GM23338 (cell line): ENCODE results near the gene SOX13. TPM values are rescaled to one million over a fixed set of nuclear protein-coding genes. Genes with fewer than 3 reads are reported as not detected.

Experiments used
- ATAC-seq: fragments of 200-7000 bp; cut with Tn5 transposase; 3 replicates; pipeline ENCODE4 v1.9.1; 2020
- DNase-seq: peaks from one replicate; pipeline ENCODE4 v3.0.0-alpha.2; 2015; ENCODE audit warnings: low spot score
- H2AFZ ChIP-seq: fragments of 200-600 bp; sonication (generic); 2 replicates; pipeline ENCODE4 v1.8.0; 2016; ENCODE audit warnings: antibody characterized with exemption, mild to moderate bottlenecking, moderate library complexity
- H3F3A ChIP-seq: fragments of 200-600 bp; sonication (generic); replicated peaks from 2 replicates; pipeline ENCODE4 v1.8.0; 2017; ENCODE audit warnings: antibody characterized with exemption, mixed run types, low read depth
- H3K27ac ChIP-seq: fragments of 200-600 bp; sonication (generic); 2 replicates; pipeline ENCODE4 v1.6.1; 2016; ENCODE audit warnings: low read depth
- H3K27me3 ChIP-seq: fragments of 200-600 bp; sonication (generic); 2 replicates; pipeline ENCODE4 v1.8.0; 2016; ENCODE audit warnings: mild to moderate bottlenecking, mixed run types, moderate library complexity; ENCODE audit not compliant: insufficient read depth
- H3K36me3 ChIP-seq: fragments of 200-600 bp; sonication (generic); 2 replicates; pipeline ENCODE4 v1.8.0; 2016; ENCODE audit warnings: mild to moderate bottlenecking; ENCODE audit not compliant: insufficient read depth
- H3K4me1 ChIP-seq: fragments of 200-600 bp; sonication (generic); 2 replicates; pipeline ENCODE4 v1.8.0; 2016; ENCODE audit warnings: mild to moderate bottlenecking, moderate library complexity; ENCODE audit not compliant: insufficient read depth
- H3K4me2 ChIP-seq: fragments of 200-600 bp; sonication (generic); 2 replicates; pipeline ENCODE4 v1.7.1; 2017; ENCODE audit warnings: mixed run types
- H3K4me3 ChIP-seq: fragments of 200-600 bp; sonication (generic); 2 replicates; pipeline ENCODE4 v1.6.1; 2016; ENCODE audit warnings: mixed run types
- H3K79me2 ChIP-seq: fragments of 200-600 bp; sonication (generic); replicated peaks from 2 replicates; pipeline ENCODE4 v1.8.0; 2017; ENCODE audit warnings: mild to moderate bottlenecking; ENCODE audit not compliant: insufficient read depth
- H3K9me2 ChIP-seq: fragments of 200-600 bp; sonication (generic); 2 replicates; pipeline ENCODE4 v1.8.0; 2017; ENCODE audit not compliant: insufficient read depth
- H4K20me1 ChIP-seq: fragments of 200-600 bp; sonication (generic); replicated peaks from 2 replicates; pipeline ENCODE4 v1.8.0; 2017; ENCODE audit warnings: mild to moderate bottlenecking; ENCODE audit not compliant: insufficient read depth
- H3K27ac Mint-ChIP-seq: 2 replicates; pipeline ENCODE4 v1.8.0; 2020; ENCODE audit warnings: inconsistent platforms, mild to moderate bottlenecking, moderate library complexity, mixed read lengths
- H3K27me3 Mint-ChIP-seq: 3 replicates; pipeline ENCODE4 v1.8.0; 2022; ENCODE audit warnings: low read depth, mild to moderate bottlenecking, moderate library complexity, mixed read lengths, inconsistent platforms; ENCODE audit not compliant: insufficient read depth, poor library complexity
- H3K36me3 Mint-ChIP-seq: 3 replicates; pipeline ENCODE4 v1.8.0; 2021; ENCODE audit warnings: low read depth, mild to moderate bottlenecking, inconsistent platforms, moderate library complexity, mixed read lengths
- H3K4me1 Mint-ChIP-seq: 3 replicates; pipeline ENCODE4 v1.8.0; 2020; ENCODE audit warnings: mild to moderate bottlenecking, inconsistent platforms, mixed read lengths
- H3K4me3 Mint-ChIP-seq: 3 replicates; pipeline ENCODE4 v1.8.0; 2021; ENCODE audit warnings: moderate library complexity, mild to moderate bottlenecking, inconsistent platforms, mixed read lengths
- H3K9me3 Mint-ChIP-seq: 3 replicates; pipeline ENCODE4 v1.8.0; 2020; ENCODE audit warnings: moderate library complexity, mild to moderate bottlenecking, inconsistent platforms, mixed read lengths
- CREB1 ChIP-seq: fragments of 250-450 bp; sonication (Bioruptor Pico); IDR thresholded peaks from 2 replicates; pipeline ENCODE4 v1.5.0; 2020; ENCODE audit warnings: low read depth, mild to moderate bottlenecking, moderate library complexity
- CTCF ChIP-seq, 2 experiments: fragments of 200-600 bp in 1 of 2; sonication (generic) in 1 of 2; conservative IDR thresholded peaks; 2 replicates each; pipeline versions ENCODE4 v1.5.1 to v1.6.1; 2016 to 2017; ENCODE audit warnings: antibody characterized with exemption in 2 of 2, low read depth in 2 of 2, mild to moderate bottlenecking in 2 of 2, moderate library complexity in 1 of 2
- ETS1 ChIP-seq: IDR thresholded peaks from 2 replicates; pipeline ENCODE4 v1.6.1; 2016; ENCODE audit warnings: antibody characterized with exemption
- NANOG ChIP-seq: IDR thresholded peaks from 2 replicates; pipeline ENCODE4 v1.6.1; 2016; ENCODE audit warnings: antibody characterized with exemption, borderline replicate concordance
- REST ChIP-seq: IDR thresholded peaks from one replicate; pipeline ENCODE4 v1.6.1; 2018; ENCODE audit warnings: antibody characterized with exemption; ENCODE audit not compliant: unreplicated experiment
- STAT1 ChIP-seq: IDR thresholded peaks from one replicate; pipeline ENCODE4 v1.6.1; 2016; ENCODE audit warnings: antibody characterized with exemption; ENCODE audit not compliant: unreplicated experiment
- ZNF114 ChIP-seq: fragments of 250-450 bp; sonication (Bioruptor Pico); IDR thresholded peaks from 2 replicates; pipeline ENCODE4 v1.5.0; 2020; ENCODE audit warnings: mild to moderate bottlenecking, moderate library complexity
- ZNF331 ChIP-seq: fragments of 250-450 bp; sonication (Bioruptor Pico); IDR thresholded peaks from 2 replicates; pipeline ENCODE4 v1.5.0; 2020; ENCODE audit warnings: low read depth, mild to moderate bottlenecking, moderate library complexity
- polyA plus RNA-seq: library from polyadenylated mRNA; unstranded; fragments of >200 nt; fragmentation: Nextera tagmentation; extraction: Ambion mirVana; gene quantifications from 2 replicates; pipeline ENCODE4 v1.2.1, GENCODE V29; 2016
- total RNA-seq: library from RNA; depleted of rRNA; stranded (reverse); fragments of >200 nt; shearing (Covaris generic); gene quantifications from 2 replicates; pipeline ENCODE4 v1.2.3, GENCODE V29; 2014

Gene SOX13
- total and polyA plus RNA-seq, 2 experiments from 2014 or later: 28.6 to 123 TPM

- TF ChIP-seq CTCF (conservative IDR thresholded peaks at IDR 0.05; ENCODE audit: low read depth in 2 of 2) (no peak), CREB1 (no peak), NANOG (no peak), STAT1 (no peak)
Measured at GRCh38 chr1:204170494-204171155, 97.7 kb downstream of the SOX13 start (continued).

GRCh38 chr1:204171751-204172178, 98.8 kb downstream of the SOX13 start:
- 0 out of 2 replicates have a peak, but pooled peaks cover 5% of the 10 kb centered on the region for H3K9me2 ChIP-seq
- no peak overlapping the region for H2AFZ ChIP-seq
- 0 out of 2 replicates have a peak, but pooled peaks cover 5% of the 10 kb centered on the region for H3K36me3 ChIP-seq
- Mint-ChIP-seq H3K9me3 (peaks cover 38% of the 10 kb centered on the region), H3K27ac (no peak overlapping the region), H3K4me1 (no peaks in the 10 kb centered on the region), H3K36me3 (peaks cover 8% of the 10 kb centered on the region; the same call in 2 of the 3 replicates), H3K4me3 (no peak overlapping the region), H3K27me3 (no peaks in the 10 kb centered on the region)
- DNase-seq: peak; percentile 28
- no peak overlapping the region for H3K4me2 ChIP-seq
- no peak overlapping the region for H3K4me3 ChIP-seq
- no peak for ATAC-seq
- H3K4me1 ChIP-seq: no peaks in the 10 kb centered on the region
- no peaks in the 10 kb centered on the region for H3F3A ChIP-seq
- no peak overlapping the region for H3K27ac ChIP-seq
- no peaks in the 10 kb centered on the region for H4K20me1 ChIP-seq
- no peak for TF ChIP-seq ETS1
- TF ChIP-seq CREB1: no peak
- TF ChIP-seq REST: no peak
- no peak for TF ChIP-seq CTCF (conservative IDR thresholded peaks at IDR 0.05; ENCODE audit: low read depth in 2 of 2)
- no peak for TF ChIP-seq ZNF331 (CRISPR knock-in tag)
- TF ChIP-seq ZNF114 (CRISPR knock-in tag): no peak
- H3K79me2 ChIP-seq: no peaks in the 10 kb centered on the region
- H3K27me3 ChIP-seq: no peaks in the 10 kb centered on the region
